HG03439 (cell line): ENCODE data around the gene ZNF341.

Source experiments
- ATAC-seq: cut with Tn5 transposase; IDR thresholded peaks from one replicate; pipeline ENCODE4 v1.9.1; 2021; ENCODE audit warnings: mild to moderate bottlenecking, moderate library complexity; ENCODE audit not compliant: unreplicated experiment

The ZNF341 gene

GRCh38 chr20:33839591-33839990, 107.8 kb downstream of the ZNF341 start:
- ATAC-seq = no peak

GRCh38 chr20:33840160-33840559, 108.4 kb downstream of the ZNF341 start:
- ATAC-seq = no peak

- no peak for ATAC-seq
These were observed 109.1 kb downstream of the ZNF341 start for GRCh38 chr20:33840759-33841435.

- no peak for ATAC-seq
These were observed 109.6 kb downstream of the ZNF341 start for GRCh38 chr20:33841436-33841799.
